WI38 (cell line): ENCODE data around the gene SUV39H2.
"Not testable (repeated sequence)": the region's sequence is repeated elsewhere in the genome, so short reads cannot be mapped to it uniquely, and the experiment has no call there.

Experiments
- H3K4me3 ChIP-seq: 2 replicates; pipeline ENCODE4 v1.5.1; 2011; ENCODE audit warnings: low read depth, mild to moderate bottlenecking, control low read depth, low read length
- CTCF ChIP-seq: IDR thresholded peaks from 2 replicates; pipeline ENCODE4 v1.5.1; 2012; ENCODE audit warnings: low read depth, mild to moderate bottlenecking, control low read depth, low read length

Gene SUV39H2

GRCh38 chr10:14904864-14905263 is 26.2 kb downstream of the SUV39H2 start:
- TF ChIP-seq CTCF, result no peak
- no peak overlapping the region for H3K4me3 ChIP-seq

- TF ChIP-seq CTCF, result no peak
- H3K4me3 ChIP-seq, result no peak overlapping the region
These were observed 27.2 kb downstream of the SUV39H2 start for GRCh38 chr10:14905890-14906289.

- no peak overlapping the region for H3K4me3 ChIP-seq
- no peak for TF ChIP-seq CTCF
These were observed 28.1 kb downstream of the SUV39H2 start for GRCh38 chr10:14906765-14907164.

- not testable (repeated sequence) for H3K4me3 ChIP-seq
These were observed 28.9 kb downstream of the SUV39H2 start for GRCh38 chr10:14907591-14907990.

GRCh38 chr10:14909101-14909500 is 30.4 kb downstream of the SUV39H2 start:
- no peak overlapping the region for H3K4me3 ChIP-seq
- TF ChIP-seq CTCF, result no peak

- no peak overlapping the region for H3K4me3 ChIP-seq
- no peak for TF ChIP-seq CTCF
These were observed 32.3 kb downstream of the SUV39H2 start for GRCh38 chr10:14910953-14911352.

- TF ChIP-seq CTCF, result no peak
- no peak overlapping the region for H3K4me3 ChIP-seq
These were observed 33.1 kb downstream of the SUV39H2 start for GRCh38 chr10:14911801-14912200.

- TF ChIP-seq CTCF, result no peak
- H3K4me3 ChIP-seq, result no peak overlapping the region
These were observed 37.9 kb downstream of the SUV39H2 start for GRCh38 chr10:14916600-14916999.
